Heart right ventricle (tissue), 16 donors: ENCODE data around the gene ATP11A. TPM values are rescaled to one million over a fixed set of nuclear protein-coding genes. Genes with fewer than 3 reads are reported as not detected.

Experiments
- ATAC-seq, 8 donors: fragments of 200-7000 bp; cut with Tn5 transposase; one replicate each; pipeline ENCODE4 v1.9.1; 2020; ENCODE audit warnings: mild to moderate bottlenecking in 8 of 8, moderate library complexity in 8 of 8, moderate number of reproducible peaks in 1 of 8
- DNase-seq, 2 donors: peaks; one replicate each; pipeline ENCODE4 v3.0.0-alpha.2; 2020
- H3K27ac ChIP-seq, 10 donors: fragments of 200-600 bp; sonication (generic) in 2 of 10; one replicate each; pipeline versions ENCODE4 v1.5.0 to v1.8.0; 2020 to 2022; ENCODE audit warnings: mild to moderate bottlenecking in 3 of 10
- H3K27me3 ChIP-seq, 7 donors: fragments of 200-600 bp; one replicate each; pipeline ENCODE4 v1.8.0; 2021 to 2022; ENCODE audit warnings: mild to moderate bottlenecking in 2 of 7
- H3K36me3 ChIP-seq, 9 donors: fragments of 200-600 bp; sonication (generic) in 1 of 9; one replicate each; pipeline versions ENCODE4 v1.5.0 to v1.8.0; 2020 to 2022; ENCODE audit warnings: mild to moderate bottlenecking in 2 of 9
- H3K4me1 ChIP-seq, 9 donors: fragments of 200-600 bp; sonication (generic) in 1 of 9; one replicate each; pipeline versions ENCODE4 v1.5.0 to v1.8.0; 2020 to 2022; ENCODE audit warnings: mild to moderate bottlenecking in 4 of 9
- H3K4me3 ChIP-seq, 10 donors: fragments of 200-600 bp; sonication (generic) in 2 of 10; one replicate each; pipeline versions ENCODE4 v1.5.0 to v1.8.0; 2020 to 2022; ENCODE audit warnings: mild to moderate bottlenecking in 7 of 10, moderate library complexity in 2 of 10
- H3K9me3 ChIP-seq, 11 donors: fragments of 200-600 bp in 10 of 11; sonication (generic) in 2 of 11; one replicate each; pipeline versions ENCODE4 v1.5.0 to v1.8.0; 2013 to 2022; ENCODE audit warnings: mild to moderate bottlenecking in 2 of 11, control low read depth in 1 of 11, moderate library complexity in 1 of 11
- CTCF ChIP-seq, 9 donors: fragments of 200-600 bp; sonication (generic) in 2 of 9; IDR thresholded peaks; one replicate each; pipeline versions ENCODE4 v1.5.0 to v1.8.0; 2021 to 2022; ENCODE audit warnings: antibody characterized with exemption in 9 of 9, mild to moderate bottlenecking in 5 of 9, moderate library complexity in 1 of 9
- WGBS, 2 donors: extraction: QIAGEN DNeasy Blood & Tissue Kit; methylation state at CpG; one replicate each; pipeline ENCODE4 v1.1.7; 2013; ENCODE audit warnings: inconsistent platforms in 1 of 2; 5-methylcytosine and 5-hydroxymethylcytosine counted together
- intact Hi-C, 10 donors: fragments of 100-400 bp; cut with DNase I; formaldehyde crosslinking; loops; one replicate each; pipeline versions ENCODE4 v1.11.1 to v1.14.2; 2022
- polyA plus RNA-seq, 2 donors: library from polyadenylated mRNA; stranded (reverse); fragments of 200-250 nt; gene quantifications; one replicate each; pipeline ENCODE4 v1.2.3, GENCODE V29; 2013
- total RNA-seq, 10 donors: library from RNA; stranded (reverse); fragmentation: NEBNext Ultra II Directional in 3 of 10; extraction: Animal tissue kit (Norgen Biotek cat#: 25700) in 3 of 10; gene quantifications; one replicate each; pipeline versions ENCODE4 v1.2.1 to v1.2.4, GENCODE V29; 2021 to 2023
- donor health status: Arrhythmogenic right ventricular cardiomyopathy.
- donor health status: ischemic (EF 13 %, LVEDD 7.1; RV severe dilation, severe dysfunction).
- donor health status: healthy with polysubstance abuse.
- donor health status: DM: no; HTN: yes; CAD: no.
- donor health status: DM: no; HTN: no; CAD: no.
- donor health status: ischemic (EF 25% LVEDD 6.9; RV normal size, moderate dysfunction).
- donor health status: ischemic (EF 25% LVEDD 5.7; RV mildly dilated, moderate dysfunction).
- donor health status: healthy.
- donor health status: DM: yes; HTN: yes; CAD: no.
- donor health status: Ischemic cardiomyopathy.
- donor health status: ischemic (EF 35%, LVEDD 5.7; RV mildly dilated, moderate dysfunction).
- donor health status: nonischemic (EF 11% LVEDD 7.7; RV severe dilation, severe dysfunction).
- donor health status: DM: yes; HTN: yes; CAD: no.
- donor health status: PGD.
- donor health status: ischemic (EF 29% LVEDD 5.4; RV normal size, mild dysfunction).
- donor health status: nonischemic (EF 23%, LVEDD 6.1; RV moderate dilation, normal function).

ATP11A gene
- total and polyA plus RNA-seq, 12 donors, result 20.0 to 164 (median 107) TPM

- no peak for TF ChIP-seq CTCF (IDR thresholded peaks at IDR 0.05)
- WGBS, 2 donors, result 69 to 90% methylated on average over 10 of the region's 10 CpGs
- H3K4me3 ChIP-seq, result no peak overlapping the region
- intact Hi-C loops, result loop anchor here in 1 of 10 donors (5.0 kb wide), 1 partner anchor 40 kb away; no protein-coding TSS in a partner anchor
- H3K27ac ChIP-seq, result peak overlapping the region in 1 of 10 donors; percentile 57
- H3K27me3 ChIP-seq, result no peaks in the 10 kb centered on the region
- no peaks in the 10 kb centered on the region for H3K9me3 ChIP-seq
- DNase-seq, result no peak
- ATAC-seq, result peak in 2 of 8 donors; percentile 14 to 25
- H3K36me3 ChIP-seq, result peaks cover 0 to 8% (median 0%) of the 10 kb centered on the region in 9 donors
- H3K4me1 ChIP-seq, result peaks cover 15 to 86% (median 48%) of the 10 kb centered on the region in 9 donors
Observed at GRCh38 chr13:112772539-112772909, 82.7 kb downstream of the ATP11A start.

GRCh38 chr13:112772929-112773328, 83.1 kb downstream of the ATP11A start:
- Histone ChIP-seq H3K36me3 (peaks cover 0 to 8% (median 0%) of the 10 kb centered on the region in 9 donors), H3K4me3 (no peak overlapping the region), H3K27ac (no peak overlapping the region), H3K9me3 (no peaks in the 10 kb centered on the region), H3K4me1 (peaks cover 15 to 90% (median 52%) of the 10 kb centered on the region in 9 donors), H3K27me3 (no peaks in the 10 kb centered on the region)
- intact Hi-C loops, result loop anchor here in 1 of 10 donors (5.0 kb wide), 1 partner anchor 41 kb away; no protein-coding TSS in a partner anchor
- ATAC-seq (no peak), DNase-seq (no peak)
- no peak for TF ChIP-seq CTCF (IDR thresholded peaks at IDR 0.05)
- WGBS, 2 donors, result 96% methylated on average over 8 of the region's 8 CpGs

GRCh38 chr13:112773601-112774447, 84.0 kb downstream of the ATP11A start:
- DNase-seq, result no peak
- intact Hi-C loops, result loop anchor here in 1 of 10 donors (5.0 kb wide), 1 partner anchor 42 kb away; no protein-coding TSS in a partner anchor
- Histone ChIP-seq H3K36me3 (peaks cover 0 to 4% (median 0%) of the 10 kb centered on the region in 9 donors), H3K4me1 (peaks cover 15 to 85% (median 49%) of the 10 kb centered on the region in 9 donors), H3K4me3 (no peak overlapping the region), H3K9me3 (no peaks in the 10 kb centered on the region), H3K27me3 (no peaks in the 10 kb centered on the region), H3K27ac (no peak overlapping the region)
- no peak for TF ChIP-seq CTCF (IDR thresholded peaks at IDR 0.05)
- WGBS, 2 donors, result 85 to 88% methylated on average over 25 of the region's 25 CpGs
- no peak for ATAC-seq

GRCh38 chr13:112774448-112774792, 84.6 kb downstream of the ATP11A start:
- no peak for TF ChIP-seq CTCF (IDR thresholded peaks at IDR 0.05)
- Histone ChIP-seq H3K9me3 (no peaks in the 10 kb centered on the region), H3K27ac (no peak overlapping the region), H3K4me1 (peaks cover 10 to 79% (median 46%) of the 10 kb centered on the region in 9 donors), H3K27me3 (no peaks in the 10 kb centered on the region), H3K4me3 (no peak overlapping the region), H3K36me3 (peaks cover 0 to 4% (median 0%) of the 10 kb centered on the region in 9 donors)
- intact Hi-C loops, result loop anchor here in 1 of 10 donors (5.0 kb wide), 1 partner anchor 42 kb away; no protein-coding TSS in a partner anchor
- WGBS, 2 donors, result 68 to 75% methylated on average over 7 of the region's 7 CpGs
- ATAC-seq (no peak), DNase-seq (no peak)
